Neural progenitor cell (in vitro differentiated cells): Measurements from ENCODE around the gene UBE3A. TPM values are rescaled to one million over a fixed set of nuclear protein-coding genes. Genes with fewer than 3 reads are reported as not detected.

Experiments
- DNase-seq: peaks from one replicate; pipeline ENCODE4 v3.0.0-alpha.2; 2016; ENCODE audit warnings: low spot score
- H2AFZ ChIP-seq: fragments of 200-600 bp; sonication (generic); replicated peaks from 2 replicates; pipeline ENCODE4 v1.6.1; 2016; ENCODE audit warnings: antibody characterized with exemption
- H3F3A ChIP-seq: fragments of 200-600 bp; sonication (generic); 2 replicates; pipeline ENCODE4 v1.6.1; 2016; ENCODE audit warnings: antibody characterized with exemption, low read depth
- H3K27ac ChIP-seq: fragments of 200-600 bp; sonication (generic); 2 replicates; pipeline ENCODE4 v1.5.1; 2016; ENCODE audit warnings: mild to moderate bottlenecking
- H3K27me3 ChIP-seq: fragments of 200-600 bp; sonication (generic); 2 replicates; pipeline ENCODE4 v1.6.1; 2016; ENCODE audit warnings: mild to moderate bottlenecking, moderate library complexity
- H3K36me3 ChIP-seq: fragments of 200-600 bp; sonication (generic); 2 replicates; pipeline ENCODE4 v1.5.1; 2016
- H3K4me1 ChIP-seq: fragments of 200-600 bp; sonication (generic); 2 replicates; pipeline ENCODE4 v1.6.1; 2016; ENCODE audit warnings: mixed run types
- H3K4me2 ChIP-seq: fragments of 200-600 bp; sonication (generic); 2 replicates; pipeline ENCODE4 v1.6.1; 2016
- H3K4me3 ChIP-seq: fragments of 200-600 bp; sonication (generic); 2 replicates; pipeline ENCODE4 v1.5.1; 2016
- H3K79me2 ChIP-seq: fragments of 200-600 bp; sonication (generic); 2 replicates; pipeline ENCODE4 v1.6.1; 2016; ENCODE audit warnings: low read depth
- H3K9ac ChIP-seq: fragments of 200-600 bp; sonication (generic); 2 replicates; pipeline ENCODE4 v1.6.1; 2016
- H3K9me3 ChIP-seq: fragments of 200-600 bp; sonication (generic); 2 replicates; pipeline ENCODE4 v1.5.1; 2016; ENCODE audit warnings: low read depth
- H4K20me1 ChIP-seq: fragments of 200-600 bp; sonication (generic); 2 replicates; pipeline ENCODE4 v1.6.1; 2016; ENCODE audit warnings: low read depth
- H3K27ac Mint-ChIP-seq: 3 replicates; pipeline ENCODE4 v1.8.0; 2021; ENCODE audit warnings: mixed read lengths
- H3K27me3 Mint-ChIP-seq: 2 replicates; pipeline ENCODE4 v1.8.0; 2022; ENCODE audit warnings: low read depth, mild to moderate bottlenecking, inconsistent platforms, moderate library complexity, mixed read lengths; ENCODE audit not compliant: insufficient read depth
- H3K36me3 Mint-ChIP-seq: 3 replicates; pipeline ENCODE4 v1.8.0; 2021; ENCODE audit warnings: mixed read lengths
- H3K4me1 Mint-ChIP-seq: 3 replicates; pipeline ENCODE4 v1.8.0; 2021; ENCODE audit warnings: mixed read lengths
- H3K4me3 Mint-ChIP-seq: 3 replicates; pipeline ENCODE4 v1.8.0; 2021; ENCODE audit warnings: mild to moderate bottlenecking, moderate library complexity, mixed read lengths
- H3K9me3 Mint-ChIP-seq: 3 replicates; pipeline ENCODE4 v1.8.0; 2020; ENCODE audit warnings: mixed read lengths
- CTCF ChIP-seq: fragments of 200-600 bp; sonication (generic); IDR thresholded peaks from 2 replicates; pipeline ENCODE4 v1.5.1; 2017; ENCODE audit warnings: antibody characterized with exemption, mild to moderate bottlenecking
- EZH2 ChIP-seq: fragments of 200-600 bp; sonication (generic); IDR thresholded peaks from 2 replicates; pipeline ENCODE4 v1.6.1; 2017; ENCODE audit warnings: antibody characterized with exemption, mild to moderate bottlenecking, moderate library complexity
- EZH2phosphoT487 ChIP-seq: fragments of 200-600 bp; sonication (generic); IDR thresholded peaks from 2 replicates; pipeline ENCODE4 v1.6.1; 2017; ENCODE audit warnings: antibody characterized with exemption
- total RNA-seq: library from RNA; depleted of rRNA; stranded (reverse); fragments of >200 nt; gene quantifications from 2 replicates; pipeline ENCODE4 v1.2.3, GENCODE V29; 2015; ENCODE audit warnings: low replicate concordance

The UBE3A gene
- total RNA-seq, 1 donor from 2014 or later, result 117 TPM

- Histone ChIP-seq H3K79me2 (peaks cover 75% of the 10 kb centered on the region), H4K20me1 (no peaks in the 10 kb centered on the region), H2AFZ (no peak overlapping the region), H3K4me2 (no peak overlapping the region), H3K27ac (no peak overlapping the region), H3K9ac (no peak overlapping the region), H3K4me1 (no peaks in the 10 kb centered on the region), H3F3A (peaks cover 5% of the 10 kb centered on the region), H3K36me3 (peaks cover 10% of the 10 kb centered on the region), H3K27me3 (no peaks in the 10 kb centered on the region), H3K4me3 (no peak overlapping the region), H3K9me3 (no peaks in the 10 kb centered on the region)
- no peak for DNase-seq
- TF ChIP-seq EZH2phosphoT487 (no peak), CTCF (no peak), EZH2 (no peak)
- Mint-ChIP-seq H3K9me3 (peaks cover 5% of the 10 kb centered on the region), H3K4me1 (no peaks in the 10 kb centered on the region), H3K4me3 (no peak overlapping the region), H3K27me3 (no peaks in the 10 kb centered on the region), H3K27ac (no peak overlapping the region), H3K36me3 (peaks cover 58% of the 10 kb centered on the region)
These were observed 70.0 kb downstream of the UBE3A start for GRCh38 chr15:25368850-25369249.

GRCh38 chr15:25366058-25366457 is 72.8 kb downstream of the UBE3A start:
- H3K9me3 ChIP-seq, result no peaks in the 10 kb centered on the region
- Mint-ChIP-seq H3K27ac (no peak overlapping the region), H3K4me1 (no peaks in the 10 kb centered on the region), H3K4me3 (no peak overlapping the region), H3K9me3 (peaks cover 5% of the 10 kb centered on the region), H3K36me3 (peaks cover 49% of the 10 kb centered on the region), H3K27me3 (no peaks in the 10 kb centered on the region)
- no peaks in the 10 kb centered on the region for H4K20me1 ChIP-seq
- peaks cover 5% of the 10 kb centered on the region for H3F3A ChIP-seq
- H3K27me3 ChIP-seq, result no peaks in the 10 kb centered on the region
- TF ChIP-seq EZH2phosphoT487 (no peak), EZH2 (no peak), CTCF (no peak)
- no peak overlapping the region for H2AFZ ChIP-seq
- H3K27ac ChIP-seq, result no peak overlapping the region
- peaks cover 5% of the 10 kb centered on the region for H3K36me3 ChIP-seq
- H3K9ac ChIP-seq, result no peak overlapping the region
- DNase-seq, result no peak
- H3K4me3 ChIP-seq, result no peak overlapping the region
- no peaks in the 10 kb centered on the region for H3K4me1 ChIP-seq
- no peak overlapping the region for H3K4me2 ChIP-seq
- H3K79me2 ChIP-seq, result peaks cover 97% of the 10 kb centered on the region

- no peaks in the 10 kb centered on the region for H3F3A ChIP-seq
- H4K20me1 ChIP-seq, result no peaks in the 10 kb centered on the region
- DNase-seq, result no peak
- H3K27me3 ChIP-seq, result no peaks in the 10 kb centered on the region
- H3K79me2 ChIP-seq, result peaks cover 68% of the 10 kb centered on the region
- H3K9me3 Mint-ChIP-seq, result peaks cover 5% of the 10 kb centered on the region
- no peak overlapping the region for H3K9ac ChIP-seq
- no peaks in the 10 kb centered on the region for H3K9me3 ChIP-seq
- peaks cover 20% of the 10 kb centered on the region for H3K36me3 ChIP-seq
- H3K4me3 Mint-ChIP-seq, result no peak overlapping the region
- H3K4me2 ChIP-seq, result no peak overlapping the region
- no peaks in the 10 kb centered on the region for H3K4me1 Mint-ChIP-seq
- no peak overlapping the region for H3K27ac ChIP-seq
- H3K36me3 Mint-ChIP-seq, result peaks cover 44% of the 10 kb centered on the region
- H2AFZ ChIP-seq, result no peak overlapping the region
- no peak overlapping the region for H3K27ac Mint-ChIP-seq
- H3K4me3 ChIP-seq, result no peak overlapping the region
- no peaks in the 10 kb centered on the region for H3K4me1 ChIP-seq
- H3K27me3 Mint-ChIP-seq, result no peaks in the 10 kb centered on the region
- TF ChIP-seq EZH2phosphoT487, result no peak
- no peak for TF ChIP-seq EZH2
- TF ChIP-seq CTCF, result no peak
These were observed 76.3 kb downstream of the UBE3A start for GRCh38 chr15:25362545-25362944.
